Suppressor macrophage treated with lipopolysaccharide for 4 hours (primary cell): ENCODE measurements around the gene DMKN.

Experiments
- DNase-seq: peaks from one replicate; pipeline ENCODE4 v3.0.0-alpha.2; 2020

The DMKN gene

DNA sequence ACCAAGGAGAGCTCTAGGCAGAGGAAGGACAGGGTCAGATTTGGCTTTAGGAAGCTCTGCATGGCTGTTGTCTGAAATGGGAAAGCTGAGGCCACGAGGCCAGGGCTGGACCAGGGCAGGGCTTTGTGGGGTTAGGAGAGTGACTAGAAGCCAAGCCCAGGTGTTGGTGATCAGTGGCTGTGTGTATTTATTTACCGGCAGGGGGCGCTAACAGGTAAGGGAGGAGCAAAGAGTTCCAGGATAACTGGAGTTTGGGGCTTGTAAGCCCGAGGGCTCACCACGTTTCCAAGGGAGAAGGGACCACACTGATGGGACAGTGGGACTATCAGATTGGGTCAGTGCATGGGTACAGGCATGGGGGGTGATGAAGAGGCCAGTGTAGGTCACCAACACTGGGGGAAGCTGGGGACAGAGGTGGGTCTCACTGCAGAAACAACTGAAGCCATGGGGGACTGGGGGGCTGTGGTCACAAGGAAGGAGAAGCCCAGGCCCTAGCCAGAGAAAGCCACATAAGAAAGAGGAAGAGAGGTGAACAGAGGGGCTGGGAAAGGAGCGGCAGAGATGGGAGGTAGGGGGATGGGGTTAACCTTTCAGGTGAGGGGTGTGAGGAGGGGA lies 35.8 kb upstream of the DMKN start:
- peak; percentile 85 for DNase-seq

DNA sequence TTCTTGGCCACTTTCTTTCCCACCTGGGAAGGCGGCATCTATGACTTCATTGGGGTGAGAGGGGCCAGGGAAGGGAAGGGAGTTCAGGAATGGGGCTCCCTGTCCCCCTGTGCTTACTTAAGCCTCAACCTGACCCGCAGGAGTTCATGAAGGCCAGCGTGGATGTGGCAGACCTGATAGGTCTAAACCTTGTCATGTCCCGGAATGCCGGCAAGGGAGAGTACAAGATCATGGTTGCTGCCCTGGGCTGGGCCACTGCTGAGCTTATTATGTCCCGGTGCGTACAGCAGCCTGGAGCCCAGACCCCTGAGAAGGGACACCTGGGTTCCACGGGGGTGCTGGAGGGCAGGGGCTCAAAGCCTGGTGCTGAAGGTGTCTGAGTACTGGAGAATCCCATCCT lies 33.1 kb upstream of the DMKN start:
- no peak for DNase-seq

DNA sequence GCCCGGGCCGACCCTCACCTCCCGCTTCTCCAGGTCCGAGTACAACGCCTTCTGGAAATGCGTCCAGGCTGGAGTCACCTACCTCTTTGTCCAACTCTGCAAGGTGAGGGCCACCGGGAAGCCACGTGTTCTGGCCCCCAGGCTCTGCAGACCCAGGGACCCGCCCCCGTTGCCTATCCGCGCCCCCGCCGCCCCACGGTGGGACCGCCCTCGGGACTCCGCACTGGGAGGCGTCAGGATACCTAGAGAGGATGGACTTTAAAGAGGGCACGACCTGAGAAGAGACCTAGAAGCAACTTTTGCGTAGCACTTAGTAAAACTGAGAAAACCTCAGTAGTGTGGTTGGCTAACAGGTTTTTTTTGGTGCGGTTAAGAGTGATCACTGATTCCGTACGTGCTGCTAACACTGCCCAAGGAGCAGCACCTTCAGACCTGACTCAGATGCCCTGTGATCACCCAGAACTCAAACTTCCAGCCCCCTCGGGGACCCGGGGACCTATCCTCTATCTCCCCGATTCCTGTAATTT lies 32.5 kb upstream of the DMKN start:
- DNase-seq = no peak

DNA sequence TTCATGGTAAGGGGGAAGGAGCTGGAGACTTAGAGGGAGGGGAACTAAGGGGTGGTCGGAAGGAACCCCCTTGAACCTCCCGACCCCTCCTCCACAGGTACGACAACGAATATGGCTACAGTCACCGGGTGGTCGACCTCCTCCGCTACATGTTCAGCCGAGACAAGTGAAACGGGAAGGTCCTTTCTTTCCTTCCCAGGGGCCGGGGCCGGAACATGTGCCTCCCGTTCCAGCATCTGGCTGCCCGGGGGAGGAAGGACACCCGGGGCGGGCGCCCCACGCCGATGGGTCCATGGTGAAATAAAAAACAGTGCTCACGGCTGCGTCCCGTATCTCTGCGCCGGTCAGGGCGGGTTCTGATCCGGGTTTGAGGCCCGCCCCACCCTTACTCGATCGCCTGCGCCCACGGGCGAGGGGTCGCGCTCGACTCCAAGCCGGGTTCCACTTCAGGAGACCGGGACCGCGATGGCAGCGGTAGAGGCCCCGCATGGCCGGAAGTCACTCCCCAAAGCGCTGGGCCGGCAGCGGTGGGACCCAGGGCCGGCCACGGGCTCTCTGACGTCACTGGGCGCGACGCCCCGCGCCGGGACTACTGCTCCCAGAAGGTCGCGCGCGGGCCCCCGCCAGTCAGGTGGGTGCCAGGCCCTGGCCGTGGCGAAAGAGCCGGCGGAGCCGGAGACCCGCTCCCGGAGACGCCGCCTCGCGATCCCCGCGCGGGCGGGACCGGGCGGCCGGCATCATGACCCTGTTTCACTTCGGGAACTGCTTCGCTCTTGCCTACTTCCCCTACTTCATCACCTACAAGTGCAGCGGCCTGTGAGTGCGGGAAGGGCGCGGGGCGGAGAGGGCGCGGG lies 31.8 kb upstream of the DMKN start, which contains the start of gene TMEM147:
TSS of gene TMEM147 (plus strand) at position 626 of the 854 bp plus-strand sequence. CDS start at position 740, 114 bp downstream.
- DNase-seq = peak; percentile 93

DNA sequence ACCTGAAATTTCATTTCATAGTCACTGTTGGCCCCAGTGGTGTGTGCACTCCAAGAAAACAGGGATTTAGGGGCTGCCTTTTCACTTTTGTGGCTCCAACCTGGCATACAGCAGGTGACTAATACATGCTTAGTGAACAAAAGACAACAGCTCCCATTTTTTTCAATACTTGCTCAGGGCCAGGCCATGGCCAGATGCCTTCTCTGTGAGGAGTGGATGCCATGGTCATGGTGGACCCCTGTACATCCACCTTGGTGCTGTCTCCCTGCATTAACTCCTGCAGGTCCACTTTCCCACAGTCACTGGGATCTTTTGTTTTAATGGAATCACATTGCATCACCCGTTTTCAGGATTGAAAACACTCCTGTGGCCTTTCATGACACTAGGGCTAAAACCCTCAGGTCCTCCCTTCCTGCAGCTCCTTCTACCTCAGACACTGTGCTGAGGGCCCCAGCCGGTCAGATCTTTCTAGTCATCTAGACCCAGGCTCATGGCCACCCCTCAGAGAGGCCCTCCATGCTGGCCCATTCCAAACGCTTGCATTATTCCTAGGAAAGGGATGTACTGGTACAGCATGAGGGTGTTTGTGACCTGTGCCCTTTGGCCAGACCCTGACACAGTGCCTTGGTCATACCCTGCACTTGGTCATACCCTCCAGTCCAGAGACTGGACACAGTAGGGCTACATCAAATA lies 30.8 kb upstream of the DMKN start:
- no peak for DNase-seq

DNA sequence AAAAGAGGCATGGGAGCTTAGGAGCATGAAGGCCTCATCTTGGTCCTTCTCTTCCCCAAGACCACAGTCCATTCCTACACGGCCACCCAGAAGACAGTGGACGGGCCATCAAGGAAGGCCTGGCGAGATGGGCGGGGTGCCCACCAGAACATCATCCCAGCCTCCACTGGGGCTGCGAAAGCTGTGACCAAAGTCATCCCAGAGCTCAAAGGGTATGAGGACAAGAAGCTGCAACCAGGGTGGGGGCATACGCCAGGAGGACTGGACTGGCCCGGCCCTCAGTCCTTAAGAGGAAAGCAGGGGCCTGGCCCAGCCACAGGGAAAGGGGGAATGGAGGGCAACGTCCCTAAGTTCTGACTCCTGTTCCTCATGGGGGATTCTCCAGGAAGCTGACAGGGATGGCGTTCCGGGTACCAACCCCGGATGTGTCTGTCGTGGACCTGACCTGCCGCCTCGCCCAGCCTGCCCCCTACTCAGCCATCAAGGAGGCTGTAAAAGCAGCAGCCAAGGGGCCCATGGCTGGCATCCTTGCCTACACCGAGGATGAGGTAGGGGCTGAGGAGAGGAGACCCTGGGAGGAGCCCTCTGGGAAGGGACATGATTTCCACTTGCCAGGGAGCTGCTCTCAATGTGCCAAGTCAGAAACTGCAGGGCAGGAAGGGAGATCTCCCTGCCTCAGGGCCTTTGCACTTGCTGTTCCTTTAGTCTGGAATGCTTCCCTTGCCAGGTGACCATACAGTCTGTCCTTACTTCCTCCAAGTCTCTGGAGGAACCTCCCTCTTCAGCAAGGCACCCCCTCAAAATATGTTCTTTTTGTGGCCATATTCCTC lies 30.0 kb upstream of the DMKN start:
- DNase-seq = no peak

DNA sequence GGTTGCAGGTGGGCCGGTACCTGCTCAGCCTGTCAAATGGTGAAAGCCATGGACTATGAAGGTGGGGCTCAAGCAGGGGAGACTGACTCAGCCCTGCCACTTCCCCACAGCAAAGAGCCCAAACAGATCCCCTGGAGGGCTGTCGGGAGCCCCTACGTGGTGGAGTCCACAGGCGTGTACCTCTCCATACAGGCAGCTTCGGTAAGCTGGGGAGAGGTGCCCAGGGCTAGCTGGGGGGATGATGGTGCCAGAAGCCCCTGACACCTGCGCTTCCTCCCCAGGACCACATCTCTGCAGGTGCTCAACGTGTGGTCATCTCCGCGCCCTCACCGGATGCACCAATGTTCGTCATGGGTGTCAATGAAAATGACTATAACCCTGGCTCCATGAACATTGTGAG lies 28.8 kb upstream of the DMKN start:
- DNase-seq = no peak

DNA sequence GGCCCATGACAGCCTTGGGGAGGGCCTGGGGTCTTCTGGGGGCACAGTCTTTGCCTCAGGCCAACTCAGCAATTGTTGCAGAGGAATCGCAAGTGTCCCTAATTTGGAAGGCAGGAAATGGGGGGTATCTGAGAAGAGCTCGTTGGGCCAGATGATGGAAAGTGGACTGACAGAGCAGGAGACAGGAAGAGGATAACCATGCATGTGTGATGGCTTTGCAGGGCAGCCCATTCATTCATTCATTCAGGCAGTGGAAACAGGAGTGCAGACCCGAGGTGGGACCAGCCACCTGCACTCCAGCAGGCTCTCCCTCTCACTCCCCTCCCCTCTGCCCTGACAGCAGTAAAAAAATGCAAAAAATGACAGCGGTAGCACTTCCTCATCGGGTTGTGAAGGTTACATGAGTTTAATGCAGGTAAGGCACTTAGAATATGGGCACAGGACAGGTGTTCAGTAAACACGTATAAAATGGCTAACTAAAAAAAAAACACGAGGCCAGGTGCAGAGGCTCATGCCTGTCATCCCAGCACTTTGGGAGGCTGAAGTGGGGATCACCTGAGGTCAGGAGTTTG lies 27.0 kb upstream of the DMKN start:
- no peak for DNase-seq

DNA sequence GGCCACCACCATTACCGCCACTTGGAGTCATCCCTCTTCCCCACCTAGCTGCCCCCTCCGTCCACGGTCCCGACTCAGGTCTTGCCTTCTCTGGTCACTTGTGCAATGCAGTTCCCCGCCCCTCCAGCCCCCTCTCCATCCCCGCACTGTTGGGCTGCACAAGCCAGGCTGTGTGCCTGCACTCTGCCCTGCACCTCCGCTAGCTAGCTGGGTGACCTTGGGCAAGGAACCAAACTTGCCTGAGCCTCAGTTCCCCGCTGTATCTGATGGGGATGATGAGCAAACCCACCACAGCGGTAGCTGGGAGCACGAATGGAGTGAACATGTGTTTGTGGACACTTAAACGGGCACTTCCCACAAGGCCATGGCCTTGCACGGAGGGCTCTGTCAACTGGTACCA lies 26.4 kb upstream of the DMKN start:
- no peak for DNase-seq

DNA sequence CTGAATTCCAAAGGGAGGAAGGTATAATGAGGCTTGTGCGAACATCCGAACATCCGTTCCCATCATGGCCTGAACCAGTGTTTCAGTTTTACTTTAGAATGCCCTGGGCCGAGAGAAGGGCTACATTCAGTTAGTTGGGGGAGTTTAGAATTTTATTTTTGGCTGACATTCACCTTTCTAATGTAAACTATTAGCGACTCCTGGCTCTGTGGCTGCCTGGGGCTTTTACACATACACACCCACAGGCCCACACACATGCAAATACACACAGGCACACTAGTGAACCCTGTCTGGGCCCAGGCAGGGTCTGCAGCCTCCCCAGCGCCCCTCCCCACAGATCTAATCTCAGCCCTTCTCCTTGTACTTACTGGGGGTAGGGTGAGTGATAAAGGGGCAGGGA lies 25.9 kb upstream of the DMKN start:
- DNase-seq = no peak

DNA sequence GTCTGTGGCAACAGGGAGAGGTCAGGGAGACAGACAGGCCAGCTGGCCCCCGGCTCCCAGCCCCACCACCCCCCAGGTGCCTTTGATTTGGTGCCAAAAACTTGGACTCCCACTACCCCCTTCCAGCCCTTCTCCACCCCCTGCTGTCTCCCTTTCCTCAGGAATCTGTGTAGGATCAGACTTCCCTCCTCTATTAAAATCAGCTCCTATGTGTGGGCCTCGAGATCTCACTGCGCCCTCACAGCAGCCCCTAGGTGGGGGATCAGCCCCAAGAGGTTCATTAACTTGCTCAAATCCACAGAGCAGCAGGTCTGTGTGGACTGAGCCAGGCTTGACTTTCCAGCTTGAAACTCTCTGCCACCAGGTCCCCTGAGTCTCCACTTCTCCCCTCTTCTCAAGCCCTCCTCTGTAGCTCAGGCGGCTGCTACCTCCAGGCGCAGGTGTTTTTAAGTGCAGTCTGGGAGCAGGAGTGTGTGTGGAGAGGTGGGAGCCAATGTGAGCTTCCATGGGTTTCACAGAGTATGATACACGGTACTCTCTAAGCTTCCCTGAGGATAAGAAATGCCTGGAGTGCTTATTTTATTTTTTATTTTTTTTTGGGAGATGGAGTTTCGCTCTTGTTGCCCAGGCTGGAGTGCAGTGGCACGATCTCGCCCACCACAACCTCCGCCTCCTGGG lies 21.5 kb upstream of the DMKN start:
- DNase-seq = no peak

DNA sequence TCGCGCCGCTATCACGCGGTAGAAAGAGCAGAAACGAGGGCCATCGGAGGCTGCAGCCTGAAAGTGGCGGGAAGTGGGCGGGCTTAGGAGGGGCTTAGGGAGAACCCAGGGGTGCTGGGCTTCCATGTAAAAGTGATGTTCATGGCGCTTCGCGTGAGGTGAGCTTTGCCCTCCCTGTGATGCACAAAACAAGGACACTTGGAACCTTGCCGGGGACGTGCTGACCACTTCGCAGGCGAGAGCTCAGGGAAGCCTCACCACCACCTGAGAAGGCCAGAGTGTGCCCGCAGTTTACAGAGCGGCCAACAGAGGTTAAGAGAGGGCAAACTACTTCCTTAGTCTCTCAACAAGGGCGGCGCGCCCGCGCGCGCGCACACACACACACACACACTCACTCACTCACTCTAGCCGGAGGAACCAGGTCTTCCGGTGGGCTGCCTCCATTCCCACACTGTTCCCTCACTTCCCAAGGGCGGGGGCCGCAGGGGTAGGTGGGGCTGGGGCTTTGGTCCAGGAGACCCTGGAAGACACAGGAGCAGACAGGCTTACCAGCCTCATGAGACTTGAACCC lies 20.5 kb upstream of the DMKN start:
- DNase-seq = peak; percentile 43

DNA sequence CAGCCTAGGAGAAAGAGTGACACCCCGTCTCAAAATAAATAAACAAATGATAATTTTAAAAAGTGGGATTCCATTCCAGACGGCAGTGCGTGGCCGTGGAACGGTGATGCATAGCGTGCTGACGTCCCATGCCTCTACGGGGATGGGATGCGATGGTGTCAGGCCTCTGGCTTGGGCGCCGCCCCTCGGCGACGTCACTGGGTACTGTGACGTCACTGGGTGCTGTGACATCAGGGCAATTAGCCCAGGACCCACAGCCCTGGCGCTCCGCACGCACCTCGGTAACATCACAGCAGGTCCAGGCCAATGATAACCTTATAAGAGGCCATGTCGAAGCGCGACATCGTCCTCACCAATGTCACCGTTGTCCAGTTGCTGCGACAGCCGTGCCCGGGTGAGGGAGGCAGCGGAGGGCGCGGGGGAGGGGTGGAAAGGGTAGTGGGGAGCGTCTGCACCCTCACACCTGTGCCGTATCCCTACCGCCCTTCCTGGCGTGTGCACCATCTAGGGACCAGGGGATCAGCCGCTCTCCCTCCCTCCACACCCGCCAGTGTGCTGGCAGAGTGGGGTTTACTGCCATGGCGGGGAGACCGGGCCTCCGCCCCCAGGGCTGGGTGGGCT lies 19.9 kb upstream of the DMKN start, which contains the start of gene GAPDHS:
TSS of gene GAPDHS (plus strand) at position 256 of the 621 bp plus-strand sequence. CDS start at position 328, 72 bp downstream.
- DNase-seq = no peak

DNA sequence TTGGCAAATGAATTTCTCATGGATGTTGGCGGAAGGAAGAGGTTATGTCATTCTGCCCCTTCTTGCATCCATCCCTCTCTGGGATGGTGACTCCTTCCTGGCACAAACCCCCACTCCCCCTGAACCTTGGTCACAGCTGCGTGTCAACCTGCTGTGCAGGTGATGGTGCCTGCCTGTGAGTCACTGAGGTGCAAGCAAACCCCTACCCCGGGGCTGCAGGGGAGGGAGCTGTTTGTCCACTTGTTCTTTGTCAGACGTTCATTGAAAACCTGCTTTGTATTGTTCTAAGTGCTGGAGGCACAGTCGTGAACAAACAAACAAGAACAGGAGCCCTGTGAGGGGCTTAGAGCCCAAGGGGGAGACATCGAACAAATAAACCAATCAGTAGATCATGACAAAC lies 17.8 kb upstream of the DMKN start:
- no peak for DNase-seq

DNA sequence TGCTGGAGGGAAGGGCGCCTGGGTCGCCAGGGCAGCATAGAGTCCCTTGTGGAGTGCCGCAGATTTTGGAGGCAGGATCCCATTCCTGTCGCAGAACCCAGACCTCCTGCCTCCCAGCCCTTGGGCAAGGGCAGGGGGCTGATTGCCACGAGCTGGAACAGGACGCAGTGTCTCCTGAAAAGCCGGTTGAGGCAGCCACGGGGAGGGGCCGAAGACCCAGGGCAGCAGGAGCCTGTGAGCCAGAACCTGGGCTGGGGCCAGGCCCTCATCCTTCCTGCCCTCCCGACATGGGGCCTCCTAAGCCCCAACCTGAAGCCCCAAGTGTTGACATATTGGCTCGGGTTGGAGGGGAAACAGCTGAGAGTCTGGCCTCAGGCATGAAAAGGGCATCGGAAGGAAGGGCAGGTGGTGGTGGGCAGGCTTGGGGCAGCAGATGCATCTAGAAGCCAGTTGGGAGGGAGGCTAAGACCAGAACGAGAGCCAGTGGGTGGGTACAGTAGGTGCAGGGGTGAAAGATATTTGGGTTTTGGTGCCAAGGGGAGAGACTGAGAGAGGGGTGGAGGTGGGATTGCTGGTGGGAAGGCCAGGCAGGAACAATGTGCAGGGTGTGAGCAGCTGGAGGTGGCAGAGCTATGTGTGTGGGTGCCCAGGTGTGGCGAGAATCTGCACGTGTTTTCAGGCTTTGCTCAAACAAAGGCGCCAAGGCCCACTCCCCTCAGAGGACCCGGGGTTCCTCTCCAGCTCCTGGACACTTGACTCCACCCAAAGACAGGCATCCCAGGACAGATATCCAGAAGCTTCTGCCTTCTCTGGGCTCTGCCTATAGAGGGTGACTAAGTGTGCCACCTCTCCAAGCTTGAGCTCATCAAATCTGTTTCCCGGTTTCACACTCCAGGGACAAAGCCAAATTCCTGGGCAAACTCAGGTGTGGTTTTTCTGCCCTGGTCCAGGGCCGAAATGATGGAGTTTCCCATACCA lies 16.1 kb upstream of the DMKN start:
- no peak for DNase-seq

DNA sequence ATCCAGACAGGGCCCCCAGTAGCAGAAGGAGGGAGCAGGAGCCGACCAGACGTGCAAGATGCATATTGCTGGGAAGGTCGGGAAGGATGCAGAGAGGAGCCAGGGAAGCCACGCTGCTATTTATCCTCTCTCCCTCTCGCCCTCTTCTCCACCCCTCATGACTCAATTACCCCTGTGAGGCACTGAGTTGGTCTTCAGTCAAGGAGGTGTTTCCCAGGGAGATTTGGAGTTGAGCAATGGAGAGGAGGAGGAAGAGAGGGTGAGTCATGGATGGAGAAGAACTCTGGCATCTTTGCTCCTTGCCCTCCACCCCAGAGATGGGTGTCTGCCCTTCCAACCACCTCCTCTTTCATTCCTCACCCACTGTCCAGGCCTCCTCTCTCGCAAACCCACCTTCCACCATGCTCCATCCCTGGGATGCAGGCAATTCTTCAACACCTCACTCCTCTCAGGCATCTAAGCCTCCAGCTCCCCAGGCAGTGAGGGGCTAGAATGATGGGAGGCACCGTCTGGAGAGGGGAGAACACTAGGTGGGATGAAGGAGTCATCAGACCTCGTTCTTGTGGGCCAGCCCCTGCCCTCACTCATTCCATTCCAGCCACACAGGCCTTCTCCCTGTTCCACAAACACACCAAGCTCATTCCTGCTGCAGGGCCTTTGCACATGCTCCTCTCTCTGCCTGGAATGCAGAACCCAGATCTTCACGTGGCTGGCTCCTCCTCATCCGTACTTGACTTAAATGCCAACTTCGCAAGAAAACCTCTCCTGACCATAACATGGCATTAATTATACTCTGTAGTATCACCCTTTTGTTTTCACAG lies 15.0 kb upstream of the DMKN start, which contains the start of gene SBSN:
TSS of gene SBSN (minus strand) at position 94 of the 821 bp plus-strand sequence. CDS start at position 64, 30 bp downstream.
- DNase-seq = peak; percentile 58

DNA sequence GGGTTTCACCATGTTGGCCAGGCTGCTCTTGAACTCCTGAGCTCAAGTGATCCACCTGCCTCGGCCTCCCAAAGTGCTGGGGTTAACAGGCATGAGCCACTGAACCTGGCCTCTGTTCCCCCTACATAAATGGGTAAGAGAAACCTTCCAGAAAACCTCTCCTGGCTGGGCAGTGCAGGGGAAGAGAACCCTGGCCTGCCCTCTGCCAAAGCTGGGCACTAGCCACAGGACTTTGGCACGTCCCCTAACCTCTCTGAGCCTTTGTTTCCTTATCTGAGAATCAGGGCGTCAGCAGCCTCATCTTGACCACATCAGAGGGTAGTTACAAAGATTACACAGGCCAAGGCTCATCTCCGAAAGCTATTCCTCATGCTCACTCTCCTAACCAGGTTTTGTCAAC lies 12.4 kb upstream of the DMKN start:
- DNase-seq = no peak

DNA sequence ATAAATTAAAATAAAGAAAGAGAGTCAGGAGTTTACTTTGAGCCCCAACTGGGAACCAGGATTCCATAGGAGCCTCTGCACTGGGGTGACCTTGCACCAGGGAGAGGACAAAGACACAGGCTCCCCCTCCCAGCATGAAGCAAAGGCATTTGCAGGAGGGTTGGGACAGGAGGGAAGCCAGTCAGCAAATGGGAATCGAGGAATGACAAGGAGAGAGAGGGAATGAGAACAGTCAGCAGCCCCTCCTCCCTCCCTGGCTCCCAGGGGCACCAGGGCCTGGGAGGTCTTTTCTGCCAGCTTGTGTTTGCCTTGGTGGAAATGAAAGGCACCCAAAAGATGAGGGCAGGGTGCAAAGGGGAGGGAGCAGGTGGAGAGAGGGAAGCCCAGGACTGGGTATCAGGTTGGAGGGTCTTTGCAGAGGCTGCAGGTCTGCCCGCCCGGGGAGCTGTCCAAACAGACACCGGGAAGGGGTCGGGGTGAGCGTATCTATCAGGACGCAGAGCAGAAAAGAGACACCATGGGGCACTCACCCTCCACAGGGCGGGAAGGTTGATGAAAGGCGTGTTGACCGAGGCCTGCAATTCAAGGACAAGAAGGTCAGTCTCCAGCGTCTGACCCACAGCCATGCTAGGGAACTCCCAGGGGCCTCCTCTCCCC lies 10.9 kb upstream of the DMKN start:
- no peak for DNase-seq
